CD4-positive, alpha-beta T cell (primary cell): ENCODE measurements around the gene CPNE2. TPM values are rescaled to one million over a fixed set of nuclear protein-coding genes. Genes with fewer than 3 reads are reported as not detected.
A peak's percentile ranks its signal among the peaks of the same experiment; 100 is the strongest.

Experiments
- ATAC-seq: fragments of 200-7000 bp; cut with Tn5 transposase; one replicate; pipeline ENCODE4 v1.10.0; 2022; ENCODE audit warnings: mild to moderate bottlenecking; ENCODE audit not compliant: poor library complexity
- CTCF ChIA-PET: fragments of 350-600 bp; sonication (Branson Sonifier 250); formaldehyde crosslinking; loops from one replicate; lab custom pipeline; 2021; ENCODE audit warnings: antibody characterized with exemption, inconsistent platforms; lab: Charles Lee
- POLR2A ChIA-PET: fragments of 350-600 bp; sonication (Branson Sonifier 250); formaldehyde crosslinking; loops from one replicate; lab custom pipeline; 2021; ENCODE audit warnings: antibody characterized with exemption, inconsistent platforms; lab: Charles Lee
- DNase-seq, 14 experiments: peaks; one replicate each; pipeline ENCODE4 v3.0.0-alpha.2; 2013 to 2020; ENCODE audit warnings: mixed read lengths in 2 of 14
- H3K27ac ChIP-seq, 2 donors: one replicate each; pipeline versions ENCODE4 v1.5.1 to v1.7.0; 2013; ENCODE audit warnings: low read length in 2 of 2, low read depth in 1 of 2, mild to moderate bottlenecking in 1 of 2
- H3K27me3 ChIP-seq, 2 experiments: 1 replicate in 1 of 2; 2 replicates in 1 of 2; pipeline versions ENCODE4 v1.6.1 to v1.7.0; 2013; ENCODE audit warnings: low read length in 2 of 2, control low read depth in 1 of 2, mild to moderate bottlenecking in 1 of 2, moderate library complexity in 1 of 2; ENCODE audit not compliant: insufficient read depth in 2 of 2, control insufficient read depth in 1 of 2
- H3K36me3 ChIP-seq: one replicate; pipeline ENCODE4 v1.6.1; 2013; ENCODE audit warnings: low read length, control low read depth; ENCODE audit not compliant: insufficient read depth
- H3K4me1 ChIP-seq: one replicate; pipeline ENCODE4 v1.6.1; 2013; ENCODE audit warnings: low read length, control low read depth; ENCODE audit not compliant: insufficient read depth
- H3K4me3 ChIP-seq: one replicate; pipeline ENCODE4 v1.5.1; 2013; ENCODE audit warnings: mild to moderate bottlenecking, low read length, moderate library complexity
- H3K9me3 ChIP-seq, 2 experiments: 1 replicate in 1 of 2; 2 replicates in 1 of 2; pipeline versions ENCODE4 v1.6.1 to v1.7.0; 2013; ENCODE audit warnings: low read length in 2 of 2, mild to moderate bottlenecking in 2 of 2, control low read depth in 1 of 2, moderate library complexity in 1 of 2; ENCODE audit not compliant: control insufficient read depth in 1 of 2, insufficient read depth in 1 of 2
- H3K27ac Mint-ChIP-seq: one replicate; pipeline ENCODE4 v1.8.0; 2020; ENCODE audit warnings: mixed read lengths
- H3K27me3 Mint-ChIP-seq: one replicate; pipeline ENCODE4 v1.8.0; 2021; ENCODE audit warnings: mixed read lengths
- H3K36me3 Mint-ChIP-seq: one replicate; pipeline ENCODE4 v1.8.0; 2021; ENCODE audit warnings: low read depth, mixed read lengths
- H3K4me1 Mint-ChIP-seq: one replicate; pipeline ENCODE4 v1.8.0; 2021; ENCODE audit warnings: low read depth, mixed read lengths
- H3K4me3 Mint-ChIP-seq: one replicate; pipeline ENCODE4 v1.8.0; 2020; ENCODE audit warnings: mild to moderate bottlenecking, mixed read lengths
- H3K9me3 Mint-ChIP-seq: one replicate; pipeline ENCODE4 v1.8.0; 2020; ENCODE audit warnings: mixed read lengths
- CTCF ChIP-seq: fragments of 200-600 bp; IDR thresholded peaks from one replicate; pipeline ENCODE4 v1.8.0; 2022; ENCODE audit warnings: antibody characterized with exemption, mild to moderate bottlenecking
- intact Hi-C, 2 experiments: fragments of 100-400 bp; cut with DNase I in 1 of 2; cut with micrococcal nuclease in 1 of 2; formaldehyde crosslinking; loops; one replicate each; pipeline versions ENCODE4 v1.15.1 to v1.9.0; 2023 to 2025; cut with DNase I, micrococcal nuclease
- total RNA-seq, 174 experiments: library from RNA in 2 of 174; stranded (reverse) in 2 of 174; gene quantifications; one replicate each; pipeline ENCODE4 v1.2.3 and lab custom pipeline; 2021 to 2026

Gene CPNE2
- total RNA-seq, 2 experiments from 2014 or later, result 2.2 to 3.5 TPM

GRCh38 chr16:57125376-57125775 is 33.0 kb downstream of the CPNE2 start:
- Histone ChIP-seq H3K27me3 (no peaks in the 10 kb centered on the region), H3K36me3 (no peaks in the 10 kb centered on the region), H3K4me1 (peaks cover 67% of the 10 kb centered on the region), H3K27ac (no peak overlapping the region), H3K4me3 (no peak overlapping the region), H3K9me3 (no peaks in the 10 kb centered on the region)
- TF ChIP-seq CTCF, result no peak
- Mint-ChIP-seq H3K27me3 (no peaks in the 10 kb centered on the region), H3K27ac (no peak overlapping the region), H3K4me1 (peaks cover 75% of the 10 kb centered on the region), H3K4me3 (no peak overlapping the region), H3K9me3 (no peaks in the 10 kb centered on the region), H3K36me3 (no peaks in the 10 kb centered on the region)
- no peak for ATAC-seq
- intact Hi-C loops, result no loop called here
- no peak for DNase-seq
- ChIA-PET POLR2A (no interaction called here), CTCF (no interaction called here)

DNA sequence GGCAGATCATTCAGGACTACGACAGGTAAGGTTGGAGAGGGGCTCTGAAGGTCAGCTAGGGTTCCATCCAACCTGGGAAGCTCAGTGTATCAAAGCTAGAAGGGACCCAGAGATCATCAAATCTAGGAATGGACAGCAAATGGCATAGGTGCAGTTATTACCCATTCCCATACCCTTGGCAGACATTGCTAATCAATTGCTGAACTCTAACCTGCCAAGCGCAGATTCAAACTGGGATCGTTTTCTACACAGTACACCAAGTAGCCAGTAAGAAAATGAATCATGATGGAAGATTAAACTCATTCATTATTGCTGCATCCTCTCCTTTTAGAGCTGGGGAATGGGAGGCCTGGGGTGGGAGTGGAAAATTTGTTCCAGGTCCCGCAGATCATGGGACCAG is 33.6 kb downstream of the CPNE2 start:
- Histone ChIP-seq H3K36me3 (no peaks in the 10 kb centered on the region), H3K4me1 (peaks cover 73% of the 10 kb centered on the region), H3K4me3 (no peak overlapping the region), H3K27ac (no peak overlapping the region), H3K27me3 (no peaks in the 10 kb centered on the region), H3K9me3 (no peaks in the 10 kb centered on the region)
- ATAC-seq, result no peak
- peaks cover 81% of the 10 kb centered on the region for H3K4me1 Mint-ChIP-seq
- H3K27ac Mint-ChIP-seq, result peak overlapping the region; percentile 55
- DNase-seq, result no peak
- no peaks in the 10 kb centered on the region for H3K36me3 Mint-ChIP-seq
- intact Hi-C loops, result no loop called here
- no peak overlapping the region for H3K4me3 Mint-ChIP-seq
- ChIA-PET CTCF (no interaction called here), POLR2A (no interaction called here)
- no peaks in the 10 kb centered on the region for H3K9me3 Mint-ChIP-seq
- no peaks in the 10 kb centered on the region for H3K27me3 Mint-ChIP-seq
- TF ChIP-seq CTCF, result no peak

- Histone ChIP-seq H3K9me3 (no peaks in the 10 kb centered on the region), H3K27ac (no peak overlapping the region), H3K36me3 (no peaks in the 10 kb centered on the region), H3K4me3 (no peak overlapping the region), H3K4me1 (peaks cover 78% of the 10 kb centered on the region), H3K27me3 (no peaks in the 10 kb centered on the region)
- ChIA-PET POLR2A (no interaction called here), CTCF (no interaction called here)
- DNase-seq (peak in 1 of 14 experiments; percentile 44), ATAC-seq (no peak)
- intact Hi-C loops, result no loop called here
- TF ChIP-seq CTCF, result no peak
- Mint-ChIP-seq H3K36me3 (no peaks in the 10 kb centered on the region), H3K27ac (peak overlapping the region; percentile 55), H3K4me1 (peaks cover 86% of the 10 kb centered on the region), H3K4me3 (no peak overlapping the region), H3K9me3 (no peaks in the 10 kb centered on the region), H3K27me3 (no peaks in the 10 kb centered on the region)
These were observed 34.0 kb downstream of the CPNE2 start for GRCh38 chr16:57126411-57126810.
